ENCODE results near the gene GLT1D1. TPM values are rescaled to one million over a fixed set of nuclear protein-coding genes. Genes with fewer than 3 reads are reported as not detected.

GLT1D1 gene
- total and polyA plus RNA-seq, 2 of the 8 experiments (the other 6 are each of a cell fraction or from before 2014, with no cell fraction given), result 1.5 to 3.6 TPM

- Histone ChIP-seq H3K79me2 (ENCODE audit: control insufficient read depth in 1 of 2, insufficient read depth in 2 of 2, low read length in 2 of 2) (no peaks in the 10 kb centered on the region), H3K4me3 (ENCODE audit: extremely low read depth in 1 of 4, insufficient read depth in 2 of 4, low read depth in 3 of 4, low read length in 4 of 4) (no peak overlapping the region), H3K9ac (replicated peaks in 1 of 4; ENCODE audit: extremely low read depth in 1 of 4, low read depth in 3 of 4, low read length in 3 of 4) (no peak overlapping the region), H2BK120ac (replicated peaks; ENCODE audit: low read depth, low read length) (no peak overlapping the region), H2BK12ac (ENCODE audit: low read depth, low read length) (no peak overlapping the region), H3K4me2 (ENCODE audit: insufficient read depth in 1 of 2, low read depth in 2 of 2, low read length in 2 of 2) (no peak overlapping the region), H3K56ac (replicated peaks; ENCODE audit: insufficient read length, low read depth, low read length) (no peak overlapping the region), H3K14ac (ENCODE audit: insufficient read length) (no peak overlapping the region), H3K27ac (ENCODE audit: low read depth, low read length) (no peak overlapping the region), H3K27me3 (replicated peaks in 1 of 4; ENCODE audit: control insufficient read depth in 3 of 4, extremely low read depth in 1 of 4, insufficient read depth in 3 of 4, low read length in 3 of 4) (no peaks in the 10 kb centered on the region), H3K4ac (replicated peaks; ENCODE audit: insufficient read length, low read depth, low read length) (no peak overlapping the region), H3K79me1 (ENCODE audit: low read depth, low read length) (no peaks in the 10 kb centered on the region), H3K36me3 (ENCODE audit: control insufficient read depth in 2 of 4, insufficient read depth in 4 of 4, low read length in 3 of 4) (no peaks in the 10 kb centered on the region), H2BK15ac (ENCODE audit: low read length) (no peak overlapping the region), H2AK5ac (ENCODE audit: low read depth, low read length) (no peak overlapping the region), H3K23ac (ENCODE audit: insufficient read length) (no peak overlapping the region), H4K91ac (replicated peaks; ENCODE audit: insufficient read length, low read length) (no peak overlapping the region), H4K5ac (ENCODE audit: insufficient read length, low read depth, low read length) (no peak overlapping the region), H3K18ac (ENCODE audit: extremely low read depth, low read length) (no peak overlapping the region), H3K9me3 (ENCODE audit: insufficient read depth in 2 of 2, low read depth in 1 of 2, low read length in 1 of 2) (no peaks in the 10 kb centered on the region), H4K8ac (ENCODE audit: extremely low read depth, insufficient read depth, low read length) (no peak overlapping the region), H4K20me1 (replicated peaks in 1 of 2; ENCODE audit: control insufficient read depth in 1 of 2, insufficient read depth in 2 of 2, low read length in 2 of 2) (no peaks in the 10 kb centered on the region), H2BK5ac (ENCODE audit: low read depth, low read length) (no peak overlapping the region), H2AFZ (ENCODE audit: low read length) (no peak overlapping the region), H3K23me2 (ENCODE audit: low read depth, low read length) (no peaks in the 10 kb centered on the region), H3K4me1 (replicated peaks in 1 of 4; ENCODE audit: control insufficient read depth in 3 of 4, insufficient read depth in 4 of 4, low read length in 3 of 4) (no peaks in the 10 kb centered on the region; a peak in 2 of 7 replicates), H2BK20ac (ENCODE audit: low read length) (no peak overlapping the region)
- no peak for FAIRE-seq
- no peak for DNase-seq (ENCODE audit: low read depth in 1 of 2, low spot score in 2 of 2)
- CTCF ChIA-PET (ENCODE audit: partially characterized antibody), result no interaction called here
- WGBS, 2 experiments (ENCODE audit: extremely low coverage in 1 of 2, insufficient coverage in 1 of 2, insufficient read length in 1 of 2, insufficient replicate concordance in 2 of 2, low coverage in 1 of 2, low lambda C conversion rate in 2 of 2, missing lambda C conversion rate in 1 of 2), result 79% methylated on average over 10 of the region's 11 CpGs; no CpG with 5 or more reads in 1 of the 2 experiments
- TF ChIP-seq TEAD4 (IDR thresholded peaks at IDR 0.05; ENCODE audit: low read depth, low read length), result no peak
- no peak for TF ChIP-seq CTCF (IDR thresholded peaks at IDR 0.05; ENCODE audit: control extremely low read depth in 1 of 3, insufficient read depth in 1 of 3, low read depth in 1 of 3, low read length in 3 of 3)
- POLR2A ChIA-PET (ENCODE audit: partially characterized antibody), result no interaction called here
Observed at GRCh38 chr12:128942960-128943477, 89.7 kb downstream of the GLT1D1 start.

Data from H1 (cell line).